Articular chondrocyte of knee joint (primary cell): ENCODE data around the gene TMEM170B. TPM values are rescaled to one million over a fixed set of nuclear protein-coding genes. Genes with fewer than 3 reads are reported as not detected.

ENCODE experiments used
- small RNA-seq: library from RNA; depleted of rRNA; stranded (forward); fragments of <200 nt; gene quantifications from one replicate; pipeline ENCODE3, GENCODE V24; 2012
- total RNA-seq: library from RNA; depleted of rRNA; stranded (reverse); fragments of >200 nt; gene quantifications from 2 replicates; pipeline ENCODE4 v1.2.3, GENCODE V29; 2012

Gene TMEM170B, protein sequence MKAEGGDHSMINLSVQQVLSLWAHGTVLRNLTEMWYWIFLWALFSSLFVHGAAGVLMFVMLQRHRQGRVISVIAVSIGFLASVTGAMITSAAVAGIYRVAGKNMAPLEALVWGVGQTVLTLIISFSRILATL
- total RNA-seq = 2.5 and 2.6 TPM in 2 replicates

DNA sequence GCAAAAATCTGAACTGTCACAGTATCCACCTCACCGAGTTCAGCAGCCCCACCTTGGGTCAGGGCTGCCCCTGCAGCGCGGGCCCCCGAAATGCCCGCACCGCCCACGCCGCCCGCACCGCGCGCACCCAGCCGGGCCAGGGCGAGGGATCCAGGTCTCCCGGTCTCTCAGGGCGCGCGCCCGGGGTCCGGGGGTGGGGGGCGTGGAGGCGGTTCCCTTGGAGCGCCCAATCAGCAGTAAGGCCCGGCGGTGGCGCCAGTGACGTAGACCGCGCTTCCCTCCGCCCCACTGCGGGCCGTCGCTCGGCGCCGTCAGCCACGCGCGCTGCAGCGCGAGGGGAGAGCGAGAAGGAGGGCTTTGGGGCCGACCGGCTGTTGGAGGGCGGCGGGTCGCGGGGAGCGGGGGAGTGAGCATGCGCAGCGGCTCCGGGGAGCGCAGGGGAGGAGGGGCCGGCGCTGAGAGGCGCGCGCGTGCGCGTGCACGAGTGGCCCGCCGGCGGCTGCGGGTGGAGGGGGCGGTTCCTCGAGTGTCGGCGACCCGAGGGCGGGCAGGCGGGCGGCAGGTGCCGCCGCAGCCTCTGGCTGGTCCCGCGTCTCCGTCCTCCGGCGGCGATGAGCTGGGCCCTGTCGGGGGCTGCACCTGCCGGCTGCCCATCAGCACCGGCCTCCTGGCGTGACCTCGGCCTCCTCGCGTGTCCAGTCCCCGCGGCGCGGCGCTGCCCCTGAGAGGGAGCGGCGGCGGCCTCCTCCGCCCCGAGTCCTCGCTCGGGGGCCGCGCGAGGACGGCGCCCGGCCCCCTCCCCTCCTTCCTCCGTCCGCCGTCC lies at the start of gene TMEM170B:
TSS of gene TMEM170B (plus strand) at position 521 of the 823 bp plus-strand sequence. CDS start 529 bp downstream, outside the sequence.

Small RNA genes within 50 kb of the gene (small RNA-seq; reads per million reads assigned to genes)
- gene RNU1-64P = not detected

Other genes with a start within 250 kb of the TMEM170B start
- gene ADTRP, start 241.1 kb downstream of the TMEM170B start, total RNA-seq = 1.9 and 2.5 TPM in 2 replicates